Stimulated activated CD4-positive, alpha-beta T cell treated with anti-CD3 and anti-CD28 coated beads, Interleukin-15, amount 100 ng/mL, for 24 hours (primary cell): ENCODE measurements around the gene GCN1.

Source experiments
- DNase-seq: peaks from one replicate; pipeline ENCODE4 v3.0.0-alpha.2; 2020

The GCN1 gene

GRCh38 chr12:120091371-120092090 is 103.0 kb downstream of the GCN1 start:
- no peak for DNase-seq

GRCh38 chr12:120090626-120091295 is 103.8 kb downstream of the GCN1 start:
- no peak for DNase-seq

- DNase-seq, result no peak
These were observed 104.3 kb downstream of the GCN1 start for GRCh38 chr12:120090206-120090605.

- no peak for DNase-seq
These were observed 104.7 kb downstream of the GCN1 start for GRCh38 chr12:120089796-120090195.

GRCh38 chr12:120089105-120089504 is 105.4 kb downstream of the GCN1 start:
- no peak for DNase-seq

- DNase-seq, result peak; percentile 100
These were observed 107.5 kb downstream of the GCN1 start for GRCh38 chr12:120086801-120087621.

- DNase-seq, result no peak
These were observed 108.4 kb downstream of the GCN1 start for GRCh38 chr12:120085920-120086645.

GRCh38 chr12:120081641-120082040 is 112.9 kb downstream of the GCN1 start:
- DNase-seq, result no peak

- no peak for DNase-seq
These were observed 114.8 kb downstream of the GCN1 start for GRCh38 chr12:120079411-120080400.

- no peak for DNase-seq
These were observed 115.6 kb downstream of the GCN1 start for GRCh38 chr12:120078868-120079267.

GRCh38 chr12:120077260-120077659 is 117.3 kb downstream of the GCN1 start:
- no peak for DNase-seq
